ENCODE data around the gene OSTM1. TPM values are rescaled to one million over a fixed set of nuclear protein-coding genes. Genes with fewer than 3 reads are reported as not detected.
A peak's percentile ranks its signal among the peaks of the same experiment; 100 is the strongest.

Gene OSTM1
- total and polyA plus RNA-seq, 3 donors from 2014 or later: 38.3 to 63.8 (median 47.6) TPM

DNA sequence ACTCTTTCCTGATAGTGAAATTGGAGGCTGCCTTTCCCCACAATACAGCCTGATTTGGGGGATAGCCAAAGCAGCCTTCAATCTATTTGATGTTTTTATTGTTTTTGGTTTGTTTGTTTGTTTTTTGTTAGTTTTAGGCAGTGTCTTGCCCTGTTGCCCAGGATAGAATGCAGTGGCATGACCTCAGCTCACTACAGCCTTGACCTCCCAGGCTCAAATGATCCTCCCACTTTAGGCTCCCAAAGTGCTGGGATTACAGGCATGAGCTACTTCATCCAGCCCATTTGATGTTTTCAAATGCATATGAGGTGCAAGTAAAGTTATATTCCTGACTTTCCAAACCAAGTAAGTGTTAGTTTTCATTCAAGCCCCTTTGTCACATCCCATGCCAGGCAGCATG is 75.2 kb downstream of the OSTM1 start:
- H3K27ac ChIP-seq: no peak overlapping the region
- TF ChIP-seq, protein P1, sequence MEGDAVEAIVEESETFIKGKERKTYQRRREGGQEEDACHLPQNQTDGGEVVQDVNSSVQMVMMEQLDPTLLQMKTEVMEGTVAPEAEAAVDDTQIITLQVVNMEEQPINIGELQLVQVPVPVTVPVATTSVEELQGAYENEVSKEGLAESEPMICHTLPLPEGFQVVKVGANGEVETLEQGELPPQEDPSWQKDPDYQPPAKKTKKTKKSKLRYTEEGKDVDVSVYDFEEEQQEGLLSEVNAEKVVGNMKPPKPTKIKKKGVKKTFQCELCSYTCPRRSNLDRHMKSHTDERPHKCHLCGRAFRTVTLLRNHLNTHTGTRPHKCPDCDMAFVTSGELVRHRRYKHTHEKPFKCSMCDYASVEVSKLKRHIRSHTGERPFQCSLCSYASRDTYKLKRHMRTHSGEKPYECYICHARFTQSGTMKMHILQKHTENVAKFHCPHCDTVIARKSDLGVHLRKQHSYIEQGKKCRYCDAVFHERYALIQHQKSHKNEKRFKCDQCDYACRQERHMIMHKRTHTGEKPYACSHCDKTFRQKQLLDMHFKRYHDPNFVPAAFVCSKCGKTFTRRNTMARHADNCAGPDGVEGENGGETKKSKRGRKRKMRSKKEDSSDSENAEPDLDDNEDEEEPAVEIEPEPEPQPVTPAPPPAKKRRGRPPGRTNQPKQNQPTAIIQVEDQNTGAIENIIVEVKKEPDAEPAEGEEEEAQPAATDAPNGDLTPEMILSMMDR (IDR thresholded peaks at IDR 0.05): no peak
- TF ChIP-seq POLR2A (IDR thresholded peaks at IDR 0.05): no peak
- no peaks in the 10 kb centered on the region for H3K9me3 ChIP-seq
- no peaks in the 10 kb centered on the region for H3K4me1 ChIP-seq
- DNase-seq: no peak
- H3K36me3 ChIP-seq (ENCODE audit: low read depth, missing control alignments): no peaks in the 10 kb centered on the region
- no peak overlapping the region for H3K4me3 ChIP-seq
- intact Hi-C loops (cut with DNase I; ENCODE audit: low total_unique reads): no loop called here
- no peaks in the 10 kb centered on the region for H3K27me3 ChIP-seq

DNA sequence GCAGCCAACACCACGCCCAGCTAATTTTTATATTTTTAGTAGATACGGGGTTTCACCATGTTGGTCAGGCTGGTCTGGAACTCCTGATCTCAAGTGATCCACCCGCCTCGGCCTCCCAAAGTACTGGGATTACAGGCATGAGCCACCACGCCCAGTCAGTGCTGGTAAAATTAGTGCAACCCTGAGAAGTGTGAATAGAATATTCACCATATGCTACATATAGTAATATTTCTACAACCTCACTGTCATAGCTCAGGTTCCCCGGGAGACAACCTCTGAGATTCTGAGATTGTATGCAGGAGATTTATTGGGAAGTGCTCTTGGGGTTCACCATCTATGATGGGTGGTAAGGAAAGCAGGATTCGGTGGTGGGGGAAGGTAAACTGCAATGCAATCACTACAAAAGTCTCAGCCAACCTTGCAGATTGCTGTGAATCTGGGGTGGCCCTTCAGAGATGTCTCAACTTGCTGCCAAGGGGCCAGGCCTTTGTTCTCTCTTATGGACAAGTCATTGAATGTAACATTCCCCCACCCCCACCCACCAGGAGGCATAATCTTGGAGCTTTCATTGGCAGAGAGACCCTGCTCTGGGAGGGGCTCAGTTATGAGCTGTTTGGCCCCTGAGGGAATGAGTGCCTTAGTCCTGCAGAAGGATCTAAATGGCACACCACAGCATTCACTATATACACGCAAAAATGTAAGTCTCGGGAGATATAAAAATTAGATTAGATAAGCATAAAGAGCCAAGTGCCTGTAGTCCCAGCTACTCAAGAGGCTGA is 82.6 kb downstream of the OSTM1 start:
- 74 to 81% methylated on average over 9 of the region's 9 CpGs for WGBS, 2 donors
- Histone ChIP-seq H3K27me3 (no peaks in the 10 kb centered on the region), H3K36me3 (ENCODE audit: low read depth, missing control alignments) (no peaks in the 10 kb centered on the region), H3K9me3 (no peaks in the 10 kb centered on the region), H3K4me3 (no peak overlapping the region), H3K4me1 (peaks cover 22% of the 10 kb centered on the region), H3K27ac (peak overlapping the region in 1 of 2 donors; percentile 37)
- intact Hi-C loops (cut with DNase I; ENCODE audit: low total_unique reads): no loop called here
- DNase-seq: no peak
- TF ChIP-seq, protein P1 (IDR thresholded peaks at IDR 0.05): no peak
- TF ChIP-seq POLR2A (IDR thresholded peaks at IDR 0.05): no peak

Small RNA genes within 50 kb of the gene (small RNA-seq; reads per million reads assigned to genes)
- 0 reads per million in 2 donors for gene RF00019

Other genes starting within 250 kb of the OSTM1 start
- 10 to 100 TPM; 64.9 to 68.1 TPM for gene SEC63, start 116.5 kb downstream of the OSTM1 start, total RNA-seq
- 53.4 TPM for gene SEC63, start 116.5 kb downstream of the OSTM1 start, polyA plus RNA-seq (ENCODE audit: insufficient read depth, low read depth, low replicate concordance)
- gene NR2E1, start 91.3 kb upstream of the OSTM1 start, total RNA-seq: under 1 TPM; 0.12 to 0.39 TPM
- 0.30 TPM for gene NR2E1, start 91.3 kb upstream of the OSTM1 start, polyA plus RNA-seq (ENCODE audit: insufficient read depth, low read depth, low replicate concordance)
- 100 to 1,000 TPM; 125 to 139 TPM for gene SNX3, start 186.3 kb upstream of the OSTM1 start, total RNA-seq
- gene SNX3, start 186.3 kb upstream of the OSTM1 start, polyA plus RNA-seq (ENCODE audit: insufficient read depth, low read depth, low replicate concordance): 252 TPM
- 10 to 100 TPM in 1 of 2 donors, 1 to 10 TPM in 1; 9.2 to 11.7 TPM for gene AFG1L, start 220.3 kb upstream of the OSTM1 start, total RNA-seq
- gene AFG1L, start 220.3 kb upstream of the OSTM1 start, polyA plus RNA-seq (ENCODE audit: insufficient read depth, low read depth, low replicate concordance): 43.0 TPM

Measured in testis (tissue), 3 donors.